ENCODE measurements around the gene SLC6A17. TPM values are rescaled to one million over a fixed set of nuclear protein-coding genes. Genes with fewer than 3 reads are reported as not detected.

Gene SLC6A17
- total and polyA plus RNA-seq, 9 of the 15 experiments (the other 6 are each of a cell fraction or from before 2014, with no cell fraction given): not detected

DNA sequence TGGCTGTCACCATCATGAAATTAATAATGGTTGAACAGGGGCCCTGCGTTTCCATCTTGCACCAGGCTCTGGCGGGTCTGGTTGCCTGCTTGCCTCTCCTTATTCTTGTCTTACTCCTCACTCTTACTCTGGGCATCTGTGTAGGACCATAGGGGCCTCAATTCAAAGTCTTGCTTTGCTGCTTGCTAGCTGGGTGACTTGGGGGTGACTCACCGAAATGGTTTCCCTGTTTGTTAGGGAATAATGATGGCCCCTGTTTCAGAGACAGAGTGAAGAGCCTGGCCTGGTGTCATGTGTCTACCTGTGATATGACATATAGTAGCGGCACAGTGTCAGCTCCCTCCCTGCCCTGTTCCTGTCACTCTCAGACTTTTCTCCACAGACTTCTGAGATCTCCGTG lies 84.4 kb downstream of the SLC6A17 start:
- H3K4me2 ChIP-seq (ENCODE audit: insufficient read depth, low read length): no peak overlapping the region
- no TSS peak for BruUV-seq (replicated peaks)

More for the DNA sequence above, 84.4 kb downstream of the SLC6A17 start:
- ChIA-PET CTCF (ENCODE audit: low intra/inter-chr PET ratio) (no interaction called here), POLR2A (interaction anchor here (0.9 kb wide), 1 partner anchor 23 kb away, joined by 3 read pairs; no protein-coding TSS in a partner anchor)
- 6% methylated on average over 5 of the region's 5 CpGs for WGBS (ENCODE audit: insufficient coverage, low coverage, missing lambda C conversion rate)
- Histone ChIP-seq H2AFZ (ENCODE audit: low read depth, low read length) (no peak overlapping the region), H3K27me3 (ENCODE audit: control insufficient read depth in 2 of 2, insufficient read depth in 2 of 2, low read length in 2 of 2) (peaks cover 31 to 76% of the 10 kb centered on the region in 2 experiments), H3K27ac (ENCODE audit: extremely low read depth, low read depth, low read length) (no peak overlapping the region), H3K9ac (ENCODE audit: insufficient read depth in 1 of 2, low read depth in 2 of 2, low read length in 2 of 2) (no peak overlapping the region), H4K20me1 (replicated peaks; ENCODE audit: control insufficient read depth, insufficient read depth, low read length) (peaks cover 4% of the 10 kb centered on the region; the same call in 1 of the 2 replicates), H3K36me3 (ENCODE audit: control insufficient read depth, insufficient read depth, low read length) (no peaks in the 10 kb centered on the region), H3K9me3 (replicated peaks; ENCODE audit: control insufficient read depth, insufficient read depth, low read depth, low read length) (no peaks in the 10 kb centered on the region), H3K4me1 (replicated peaks in 1 of 2; ENCODE audit: control insufficient read depth in 2 of 2, insufficient read depth in 2 of 2, low read length in 2 of 2) (peaks cover 3 to 18% of the 10 kb centered on the region in 2 experiments; a peak in 4 of 5 replicates), H3K4me3 (no peak overlapping the region), H3K9me1 (ENCODE audit: control insufficient read depth, insufficient read depth, low read length) (no peaks in the 10 kb centered on the region), H3K79me2 (ENCODE audit: control insufficient read depth, insufficient read depth, low read length) (no peaks in the 10 kb centered on the region)
- TF ChIP-seq ZNF165 (CRISPR knock-in tag; IDR thresholded peaks at IDR 0.05; ENCODE audit: borderline replicate concordance): no peak
- TF ChIP-seq, protein P1, sequence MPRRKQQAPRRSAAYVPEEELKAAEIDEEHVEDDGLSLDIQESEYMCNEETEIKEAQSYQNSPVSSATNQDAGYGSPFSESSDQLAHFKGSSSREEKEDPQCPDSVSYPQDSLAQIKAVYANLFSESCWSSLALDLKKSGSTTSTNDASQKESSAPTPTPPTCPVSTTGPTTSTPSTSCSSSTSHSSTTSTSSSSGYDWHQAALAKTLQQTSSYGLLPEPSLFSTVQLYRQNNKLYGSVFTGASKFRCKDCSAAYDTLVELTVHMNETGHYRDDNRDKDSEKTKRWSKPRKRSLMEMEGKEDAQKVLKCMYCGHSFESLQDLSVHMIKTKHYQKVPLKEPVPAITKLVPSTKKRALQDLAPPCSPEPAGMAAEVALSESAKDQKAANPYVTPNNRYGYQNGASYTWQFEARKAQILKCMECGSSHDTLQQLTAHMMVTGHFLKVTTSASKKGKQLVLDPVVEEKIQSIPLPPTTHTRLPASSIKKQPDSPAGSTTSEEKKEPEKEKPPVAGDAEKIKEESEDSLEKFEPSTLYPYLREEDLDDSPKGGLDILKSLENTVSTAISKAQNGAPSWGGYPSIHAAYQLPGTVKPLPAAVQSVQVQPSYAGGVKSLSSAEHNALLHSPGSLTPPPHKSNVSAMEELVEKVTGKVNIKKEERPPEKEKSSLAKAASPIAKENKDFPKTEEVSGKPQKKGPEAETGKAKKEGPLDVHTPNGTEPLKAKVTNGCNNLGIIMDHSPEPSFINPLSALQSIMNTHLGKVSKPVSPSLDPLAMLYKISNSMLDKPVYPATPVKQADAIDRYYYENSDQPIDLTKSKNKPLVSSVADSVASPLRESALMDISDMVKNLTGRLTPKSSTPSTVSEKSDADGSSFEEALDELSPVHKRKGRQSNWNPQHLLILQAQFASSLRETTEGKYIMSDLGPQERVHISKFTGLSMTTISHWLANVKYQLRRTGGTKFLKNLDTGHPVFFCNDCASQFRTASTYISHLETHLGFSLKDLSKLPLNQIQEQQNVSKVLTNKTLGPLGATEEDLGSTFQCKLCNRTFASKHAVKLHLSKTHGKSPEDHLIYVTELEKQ (CRISPR knock-in tag; IDR thresholded peaks at IDR 0.05): no peak
- TF ChIP-seq MIER1 (IDR thresholded peaks at IDR 0.05; ENCODE audit: low read depth): no peak
- no peak for TF ChIP-seq POLR2H (tag; IDR thresholded peaks at IDR 0.05; ENCODE audit: low read depth)
- TF ChIP-seq, protein P2, sequence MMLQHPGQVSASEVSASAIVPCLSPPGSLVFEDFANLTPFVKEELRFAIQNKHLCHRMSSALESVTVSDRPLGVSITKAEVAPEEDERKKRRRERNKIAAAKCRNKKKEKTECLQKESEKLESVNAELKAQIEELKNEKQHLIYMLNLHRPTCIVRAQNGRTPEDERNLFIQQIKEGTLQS (IDR thresholded peaks at IDR 0.05): 0 out of 2 replicates have a peak, but pooled peaks have one; percentile 7
- TF ChIP-seq, protein P2 (CRISPR knock-in tag; conservative IDR thresholded peaks at IDR 0.05): no peak
- no peak for TF ChIP-seq L3MBTL2 (IDR thresholded peaks at IDR 0.05)
- ATAC-seq: no peak
- DNase-seq (ENCODE audit: extremely low read depth in 1 of 4, low spot score in 3 of 4): peak in 1 of 4 experiments; percentile 13
- intact Hi-C loops (cut with micrococcal nuclease) (no loop called here), in situ Hi-C loops (cut with MboI) (no loop called here)
- no peak for FAIRE-seq

Data from K562 (cell line).